ENCODE measurements around the gene AFF2. TPM values are rescaled to one million over a fixed set of nuclear protein-coding genes. Genes with fewer than 3 reads are reported as not detected.

AFF2 gene
- total RNA-seq, 2 experiments from 2014 or later: 0.48 to 0.78 TPM

DNA sequence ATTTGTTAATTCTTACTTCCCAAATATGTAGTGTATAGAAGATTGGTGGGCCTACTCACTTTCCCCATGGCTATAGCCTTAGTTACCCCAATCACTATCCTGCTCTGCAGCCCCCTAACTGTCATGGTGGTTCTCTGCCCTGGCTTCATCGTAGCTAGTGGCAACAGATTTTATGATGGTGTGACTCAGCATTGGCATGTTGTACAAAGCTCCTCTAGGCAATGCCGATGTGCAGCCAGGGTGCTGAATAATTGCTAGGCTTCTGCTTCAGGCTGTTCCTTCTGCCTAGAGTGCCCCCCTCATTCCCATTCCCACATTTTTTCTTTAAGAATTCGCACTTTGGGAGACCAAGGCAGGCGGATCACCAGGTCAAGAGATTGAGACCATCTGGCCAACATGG is 35.2 kb downstream of the AFF2 start:
- ChIA-PET CTCF (interaction anchor here (0.6 kb wide), 1 partner anchor 214 kb away, joined by 4 read pairs; no protein-coding TSS in a partner anchor), POLR2A (no interaction called here)

DNA sequence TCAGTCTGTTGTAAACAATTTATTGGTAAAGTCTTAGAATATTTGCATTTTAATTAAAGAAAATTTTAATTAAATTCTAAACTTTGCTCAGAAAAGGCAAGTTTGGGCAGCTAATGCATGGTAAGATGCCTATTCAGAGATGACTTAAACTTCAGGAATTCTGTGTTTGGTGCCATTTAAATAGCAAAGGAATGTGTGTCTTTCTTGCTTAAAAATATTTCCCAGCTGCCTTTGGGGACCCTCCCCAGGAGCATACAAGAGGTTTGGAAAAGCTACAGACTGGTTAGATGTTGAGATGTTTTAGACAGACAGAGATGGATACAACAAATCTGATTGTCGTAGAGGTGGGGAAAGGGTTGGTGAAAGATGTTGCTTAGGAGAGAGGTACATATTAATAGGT is 36.5 kb downstream of the AFF2 start:
- CTCF ChIA-PET: no interaction called here
- POLR2A ChIA-PET: no interaction called here

DNA sequence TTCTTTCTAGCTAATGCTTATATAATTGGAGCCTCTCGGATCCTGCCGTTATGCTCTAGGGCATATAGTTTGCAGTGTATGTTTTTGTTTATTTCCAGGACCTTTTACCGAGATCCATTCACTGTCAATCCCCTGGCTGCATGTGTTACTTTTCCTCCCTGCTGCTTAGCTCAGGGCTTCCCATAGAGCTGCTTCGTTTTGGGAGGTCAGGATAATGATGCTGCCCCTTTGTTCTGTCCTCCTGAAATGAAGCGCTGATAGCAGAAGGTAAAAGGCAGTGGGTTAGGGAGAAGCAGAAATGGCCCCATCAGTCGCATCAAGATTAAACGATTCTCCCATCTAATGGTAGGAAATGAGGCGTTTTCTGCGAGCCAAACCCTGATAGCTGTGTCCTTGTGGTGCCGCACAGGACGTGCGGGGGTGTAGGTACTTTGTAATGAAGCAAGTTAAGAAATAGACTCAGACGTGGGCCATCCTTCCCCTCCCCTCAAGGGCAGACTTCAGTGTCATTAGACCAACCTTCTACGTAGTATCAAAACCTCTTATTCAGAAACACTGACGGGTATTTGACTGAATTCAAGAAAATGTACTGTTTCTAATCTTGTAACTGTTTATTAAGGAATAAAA is 37.3 kb downstream of the AFF2 start:
- ChIA-PET CTCF (no interaction called here), POLR2A (no interaction called here)

DNA sequence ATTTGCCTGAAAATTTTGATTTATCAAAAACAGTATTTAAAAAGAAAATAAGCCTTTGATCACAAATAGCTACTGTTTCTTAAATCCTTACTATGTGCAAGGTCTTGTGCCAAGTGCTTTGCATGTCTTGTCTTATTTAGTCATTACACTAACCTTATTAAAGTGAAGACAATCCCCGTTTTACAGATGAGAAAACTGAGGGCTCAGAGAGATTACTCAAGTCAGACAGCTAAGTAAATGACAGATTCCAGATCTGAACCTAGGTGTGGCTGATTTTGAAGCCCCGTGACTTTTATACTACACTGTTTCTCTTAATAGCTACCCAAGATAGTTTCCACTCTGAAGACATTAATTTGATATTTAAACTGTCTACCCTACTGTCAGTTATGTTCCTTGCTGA is 38.2 kb downstream of the AFF2 start:
- ChIA-PET CTCF (no interaction called here), POLR2A (no interaction called here)

DNA sequence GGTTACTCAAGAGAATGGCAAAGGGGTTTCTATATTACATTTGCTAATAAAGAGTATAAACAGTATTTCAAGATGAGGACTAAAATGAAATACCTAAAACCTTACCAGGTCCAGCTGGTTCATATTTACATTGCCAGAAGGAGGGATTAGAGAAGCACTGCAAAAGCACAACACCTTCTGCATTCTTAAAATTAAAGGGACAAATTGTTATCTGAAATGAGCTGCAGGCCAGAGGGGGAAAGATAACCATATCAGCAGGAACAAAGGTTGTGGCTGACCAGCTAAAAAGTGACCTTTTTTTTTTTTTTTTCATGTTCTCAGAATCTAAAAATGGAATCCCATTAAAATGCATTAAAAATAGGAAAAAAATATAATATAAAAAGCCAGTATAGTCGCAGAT is 39.7 kb downstream of the AFF2 start:
- POLR2A ChIA-PET: no interaction called here
- CTCF ChIA-PET: no interaction called here

DNA sequence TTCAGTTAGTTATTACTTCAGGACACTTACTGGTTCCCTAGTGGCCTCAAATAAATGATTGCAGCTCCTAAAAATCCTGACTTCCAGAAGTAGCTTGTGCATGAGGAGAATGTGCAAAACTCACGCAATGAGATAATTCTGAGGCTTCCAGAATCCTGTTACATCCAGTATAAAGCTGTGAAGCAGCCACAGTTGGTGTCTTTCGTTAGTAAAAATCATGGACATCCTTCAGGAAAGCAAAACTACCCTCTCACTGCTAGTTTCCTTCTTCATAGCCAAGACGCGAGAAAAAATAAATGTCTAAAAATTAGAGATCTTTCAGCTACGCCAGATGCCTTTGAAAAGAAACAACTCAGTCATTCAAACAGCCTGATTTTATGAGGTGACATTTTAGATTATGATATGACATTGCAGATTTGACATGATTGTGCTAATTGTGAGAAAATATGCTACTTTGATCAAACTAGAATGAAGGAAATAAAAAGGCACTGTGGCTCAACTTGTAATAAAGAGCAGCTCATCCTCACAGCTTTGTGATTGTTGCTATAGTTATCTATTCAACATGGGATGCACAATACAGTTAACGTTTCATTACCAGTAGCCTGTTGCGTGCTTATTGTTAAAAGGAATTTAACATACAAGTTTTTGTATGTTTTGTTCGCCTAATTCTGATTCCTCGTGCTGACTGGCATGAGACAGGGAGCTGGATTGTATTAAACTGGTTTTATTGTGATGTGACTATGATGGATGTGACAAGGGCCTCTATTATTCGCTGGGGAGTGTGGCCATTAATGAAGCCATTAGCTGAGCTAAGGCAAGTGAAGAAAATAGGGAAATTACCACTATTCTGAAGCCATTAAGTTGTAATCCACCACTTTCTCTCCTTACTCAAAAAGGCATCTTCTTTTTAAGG is 40.5 kb downstream of the AFF2 start:
- CTCF ChIA-PET: no interaction called here
- POLR2A ChIA-PET: no interaction called here

DNA sequence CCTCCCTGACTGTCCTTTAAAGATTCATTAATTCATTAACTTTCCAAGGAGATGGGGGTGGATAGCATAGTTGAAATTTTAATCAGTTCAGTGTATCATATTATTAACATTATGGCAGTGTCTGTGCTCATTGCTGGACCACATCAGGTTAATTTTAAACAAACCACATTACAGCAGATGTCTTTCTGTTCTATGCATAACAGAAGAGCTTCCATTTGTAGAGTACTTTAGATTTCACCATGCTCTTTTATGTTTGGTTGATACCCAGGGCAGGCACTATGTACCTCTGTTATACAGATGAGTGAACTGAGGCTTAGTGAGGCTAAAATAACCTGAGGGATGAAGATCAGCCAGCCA is 41.1 kb downstream of the AFF2 start:
- ChIA-PET CTCF (no interaction called here), POLR2A (no interaction called here)

DNA sequence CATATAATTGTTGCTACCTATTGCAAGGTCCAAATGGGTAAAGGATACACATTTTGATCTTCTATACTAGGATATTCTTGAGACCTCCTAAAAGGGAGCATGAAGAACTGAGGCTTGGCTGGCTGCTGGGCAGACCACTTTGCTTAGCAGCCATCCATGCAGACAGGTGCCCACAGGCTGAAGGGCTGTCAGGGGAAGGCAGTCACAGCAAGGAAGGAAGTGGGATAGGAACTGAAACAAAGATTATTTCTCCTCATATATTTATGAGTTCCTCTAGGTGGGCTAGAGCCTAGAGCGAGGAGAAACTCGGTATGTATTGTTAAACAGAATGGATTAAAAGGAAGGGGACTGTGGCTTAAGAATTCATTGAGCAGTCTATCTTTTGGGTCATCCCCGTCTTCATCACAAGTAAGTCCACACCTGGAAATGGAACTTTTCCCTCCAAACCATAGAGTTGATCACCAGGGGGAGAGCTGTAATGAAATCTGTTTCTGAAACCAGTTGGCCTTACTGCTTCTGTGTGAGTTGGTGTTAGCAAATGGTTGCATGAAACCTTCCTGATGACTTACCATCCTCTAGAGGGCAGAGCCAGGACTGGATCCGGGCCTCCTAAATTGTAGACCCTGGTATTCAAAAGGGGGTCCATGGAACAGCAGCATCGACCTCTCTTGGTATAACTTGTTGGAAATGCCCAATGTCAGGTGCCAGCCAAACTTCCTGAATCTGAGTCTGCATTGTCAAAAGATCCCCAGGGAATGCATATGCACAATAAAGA is 42.3 kb downstream of the AFF2 start:
- CTCF ChIA-PET: no interaction called here

DNA sequence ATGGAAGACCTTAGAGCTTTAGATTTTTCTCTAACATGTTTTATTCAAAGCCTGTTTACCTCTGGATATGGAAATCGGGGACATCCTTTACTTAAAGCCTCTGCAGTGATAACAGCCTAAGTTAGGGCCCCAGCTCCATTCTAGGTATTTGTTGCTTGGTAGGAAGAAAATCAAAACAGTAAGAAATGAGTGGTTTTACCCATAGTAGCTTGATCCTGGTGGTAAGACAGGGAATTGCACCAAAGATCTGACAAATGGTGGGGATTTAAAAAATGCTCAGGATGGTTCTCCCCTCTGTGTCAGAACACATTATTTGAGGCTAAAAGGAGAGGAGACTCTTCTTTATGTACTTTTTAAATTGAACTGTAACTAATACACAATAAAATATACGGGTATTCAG is 52.4 kb downstream of the AFF2 start:
- ChIA-PET CTCF (interaction anchor here (1.1 kb wide), 1 partner anchor 19 kb away, joined by 3 read pairs; no protein-coding TSS in a partner anchor), POLR2A (no interaction called here)

More for the DNA sequence above, 42.3 kb downstream of the AFF2 start:
- POLR2A ChIA-PET: no interaction called here

DNA sequence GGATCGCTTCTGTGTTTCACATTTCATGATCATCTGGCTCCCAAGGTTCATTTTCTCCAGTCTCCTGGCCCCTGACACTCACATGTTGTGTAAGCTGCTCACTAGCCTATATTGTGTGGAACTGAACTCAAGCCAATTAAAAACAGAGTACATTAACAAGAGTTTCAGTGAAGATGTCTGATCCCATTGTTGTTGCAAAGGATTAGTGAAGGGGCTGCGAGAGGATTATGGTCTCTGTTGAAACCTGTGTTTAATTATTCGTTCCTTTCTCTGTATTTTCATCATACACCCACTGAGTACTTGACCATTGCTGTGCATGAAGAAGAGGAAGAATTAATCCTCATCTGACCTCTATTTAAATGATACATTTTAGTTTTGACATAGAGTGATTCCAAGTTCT is 54.7 kb downstream of the AFF2 start:
- ChIA-PET POLR2A (no interaction called here), CTCF (no interaction called here)

DNA sequence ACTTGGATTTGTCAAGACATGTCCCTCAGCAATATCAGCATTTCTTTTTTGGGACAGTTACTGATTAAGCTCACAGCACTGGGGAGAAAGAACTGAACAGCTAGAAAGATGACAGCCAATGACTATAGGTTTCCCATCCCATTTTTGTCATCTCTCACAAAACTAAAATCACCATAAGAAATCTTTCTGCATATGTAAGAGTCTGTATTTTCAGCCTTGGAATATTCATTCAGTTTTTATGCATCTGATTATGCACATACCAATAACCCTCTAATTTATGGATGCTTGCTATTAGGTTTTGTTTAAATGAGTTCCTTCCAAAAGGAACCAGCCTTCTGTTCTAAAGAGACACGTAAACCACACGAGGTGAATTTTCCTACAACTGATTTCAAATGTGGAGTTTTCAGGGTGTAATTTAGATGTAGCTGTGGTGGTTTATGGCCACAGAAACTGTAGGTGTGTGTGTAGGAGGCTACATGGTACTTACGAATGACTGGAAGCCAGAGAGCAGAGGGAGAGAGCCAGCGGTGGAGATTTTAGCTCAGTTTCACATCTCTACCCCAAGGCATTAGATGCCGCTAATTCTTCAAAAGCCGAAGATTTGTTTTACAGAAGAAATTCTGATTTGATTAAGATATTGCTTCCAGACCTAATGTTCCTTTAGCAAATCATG is 55.3 kb downstream of the AFF2 start:
- POLR2A ChIA-PET: no interaction called here

DNA sequence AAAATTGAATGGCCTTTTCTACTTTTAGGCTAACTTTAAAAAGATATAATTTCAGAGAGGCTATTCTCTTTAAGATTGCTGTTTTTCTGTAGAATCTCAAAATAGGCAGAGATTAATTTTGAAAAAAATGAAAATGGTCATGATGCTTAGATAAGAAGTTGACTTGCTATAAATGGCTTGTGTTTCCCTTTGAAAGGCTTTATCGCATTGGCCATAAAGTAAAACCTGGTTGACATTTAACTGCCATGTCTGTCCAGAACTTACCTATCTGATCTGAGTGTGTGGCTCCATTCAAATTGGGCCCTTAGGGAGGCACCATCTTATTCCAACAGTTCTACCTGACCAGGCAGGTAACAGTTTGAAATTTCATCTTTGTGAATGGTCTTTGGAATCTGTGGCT is 56.1 kb downstream of the AFF2 start:
- ChIA-PET POLR2A (no interaction called here), CTCF (no interaction called here)

More for the DNA sequence above, 55.3 kb downstream of the AFF2 start:
- CTCF ChIA-PET: no interaction called here

DNA sequence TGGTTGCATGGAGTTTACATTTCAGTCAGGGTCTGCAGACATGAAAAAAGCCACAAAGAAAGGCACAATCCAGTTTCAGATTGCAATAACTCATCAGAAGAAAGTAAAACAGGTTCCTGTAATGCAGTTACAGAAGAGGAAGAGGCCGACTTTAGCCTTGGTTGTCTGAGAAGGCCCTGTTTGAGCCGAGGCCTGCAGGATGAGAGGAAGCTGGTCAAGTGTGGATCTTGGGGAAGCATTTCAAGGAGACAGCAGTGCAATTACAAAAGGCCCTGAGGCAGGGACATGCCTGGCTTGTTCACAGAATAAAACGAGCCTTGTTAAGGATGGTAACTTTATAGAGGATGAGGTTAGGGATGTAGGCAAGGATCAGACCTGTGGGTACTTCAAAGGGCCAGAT is 62.4 kb downstream of the AFF2 start:
- POLR2A ChIA-PET: no interaction called here
- CTCF ChIA-PET: no interaction called here

DNA sequence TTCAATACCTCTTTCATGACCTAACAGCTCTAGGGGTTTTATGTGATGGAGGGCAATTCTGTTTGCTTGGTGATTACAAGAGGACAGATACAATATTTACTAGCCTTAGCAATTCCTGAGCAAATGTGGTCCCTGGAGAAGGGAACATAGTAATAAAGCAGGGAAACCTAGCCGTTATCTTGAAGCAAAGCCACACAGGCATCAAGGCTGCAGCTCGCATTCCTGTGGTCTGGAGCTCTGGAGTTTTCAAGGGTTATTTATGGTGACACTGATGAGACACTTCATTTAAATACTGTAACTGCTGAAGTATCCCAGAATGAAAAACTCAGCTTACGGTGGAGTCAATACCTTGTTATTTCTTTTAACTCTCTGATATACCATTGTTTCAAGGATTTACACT is 66.8 kb downstream of the AFF2 start:
- ChIA-PET POLR2A (no interaction called here), CTCF (no interaction called here)

DNA sequence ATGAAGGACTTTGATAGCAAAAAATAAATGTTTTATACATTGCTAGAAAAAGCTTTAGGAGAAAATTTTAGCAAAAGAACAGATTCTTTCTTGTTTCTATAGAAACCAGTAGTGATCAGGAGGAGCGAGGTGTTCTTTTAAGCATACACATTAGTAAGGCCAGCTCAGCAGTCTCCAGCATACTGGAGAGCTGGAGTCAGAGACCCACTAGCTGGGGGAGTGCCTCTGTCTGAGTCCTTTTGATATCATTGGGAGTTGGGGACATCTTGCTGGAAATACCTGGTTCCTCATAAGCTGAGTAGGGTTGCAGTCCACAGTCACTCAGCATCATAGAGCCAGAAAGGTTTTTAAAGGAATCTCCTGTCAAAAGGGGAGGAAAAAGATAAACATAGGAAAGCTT is 67.4 kb downstream of the AFF2 start:
- CTCF ChIA-PET: no interaction called here
- POLR2A ChIA-PET: no interaction called here

DNA sequence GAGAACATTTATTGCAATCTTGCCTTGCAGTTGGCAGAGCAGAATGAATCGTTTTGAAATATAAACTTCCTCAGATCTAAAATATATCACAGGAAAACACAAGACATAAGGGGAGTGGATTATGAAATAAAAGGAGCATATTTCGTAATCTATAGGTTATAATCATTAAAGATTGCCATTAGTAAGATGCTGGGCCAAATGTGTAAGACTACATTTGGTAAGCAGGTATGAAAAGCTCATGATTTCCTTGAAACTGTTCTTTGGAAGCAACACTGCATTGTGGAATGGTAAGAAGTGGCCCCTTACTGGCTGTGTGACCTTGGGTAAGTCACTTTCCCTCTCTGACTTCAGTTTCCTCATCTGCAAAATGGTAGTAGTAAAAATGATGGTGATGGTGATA is 68.3 kb downstream of the AFF2 start:
- CTCF ChIA-PET: no interaction called here
- POLR2A ChIA-PET: no interaction called here

DNA sequence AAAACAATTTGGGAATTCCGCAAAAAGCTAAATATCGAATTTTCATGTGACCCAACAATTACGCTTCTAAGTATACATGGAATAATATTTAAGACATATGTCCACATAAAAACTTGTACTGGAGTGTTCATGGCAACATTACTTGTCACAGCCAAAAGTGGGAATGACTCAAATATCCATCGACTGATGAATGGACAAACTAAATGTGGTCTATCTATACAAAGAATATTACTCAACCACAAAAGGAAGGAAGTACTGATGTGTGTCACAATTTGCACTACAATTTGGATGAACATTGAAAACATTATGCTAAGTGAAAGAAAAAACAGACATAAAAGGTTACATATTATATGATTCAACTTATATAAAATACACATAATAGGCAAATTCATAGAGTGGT is 71.9 kb downstream of the AFF2 start:
- ChIA-PET CTCF (no interaction called here), POLR2A (no interaction called here)

DNA sequence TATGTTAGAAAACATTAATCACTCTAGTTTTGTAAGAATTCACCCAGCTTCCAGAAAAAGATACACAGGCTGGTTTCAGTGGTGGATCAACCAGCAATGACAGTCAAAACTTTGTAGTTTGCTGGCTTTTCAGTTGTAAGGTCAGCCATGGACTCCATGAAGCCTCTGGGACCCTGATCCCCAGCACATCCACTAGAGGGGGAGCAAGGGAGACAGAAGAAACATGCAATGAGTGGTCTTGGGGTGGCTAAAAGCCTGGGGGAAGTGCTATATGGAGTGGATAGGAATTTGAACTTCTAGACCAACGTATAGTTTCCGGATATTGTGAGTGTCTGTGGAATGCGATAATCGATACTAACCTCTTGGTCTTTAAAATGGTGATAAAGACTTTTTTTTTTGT is 72.7 kb downstream of the AFF2 start:
- POLR2A ChIA-PET: no interaction called here
- CTCF ChIA-PET: no interaction called here

DNA sequence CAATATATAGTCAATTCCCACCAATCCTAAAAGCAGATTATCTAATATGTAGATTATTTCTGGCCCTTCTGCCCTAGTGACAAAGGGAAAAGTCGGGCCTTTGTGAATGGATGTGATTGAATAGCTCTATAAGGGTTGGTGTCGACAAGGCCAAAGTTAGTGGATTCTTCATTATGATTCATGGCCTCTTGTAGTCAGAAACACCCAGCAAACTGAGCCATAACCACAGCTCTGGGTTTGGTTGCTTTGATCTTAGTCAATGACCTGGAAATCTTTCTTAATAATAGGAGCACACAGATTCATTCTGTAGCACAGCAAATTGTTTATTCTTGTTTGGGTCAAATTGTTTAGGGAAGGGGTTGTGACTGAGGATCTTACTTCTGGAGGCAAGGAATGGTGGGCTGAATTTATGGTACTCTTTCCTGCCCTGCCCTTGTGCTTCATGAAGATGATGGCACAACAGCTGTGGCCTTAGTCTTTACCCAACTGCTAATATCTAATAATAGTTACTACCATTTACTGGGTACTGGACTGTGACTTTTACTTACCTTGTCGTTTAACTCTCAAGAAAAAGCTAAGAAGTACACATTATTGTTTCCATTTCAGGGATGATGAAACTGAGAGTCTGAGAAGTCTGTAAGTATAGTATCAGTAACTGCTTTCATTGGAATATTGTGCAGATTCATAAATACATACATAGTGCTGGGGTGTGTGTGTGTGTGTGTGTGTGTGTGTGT is 74.0 kb downstream of the AFF2 start:
- CTCF ChIA-PET: no interaction called here
- POLR2A ChIA-PET: no interaction called here

DNA sequence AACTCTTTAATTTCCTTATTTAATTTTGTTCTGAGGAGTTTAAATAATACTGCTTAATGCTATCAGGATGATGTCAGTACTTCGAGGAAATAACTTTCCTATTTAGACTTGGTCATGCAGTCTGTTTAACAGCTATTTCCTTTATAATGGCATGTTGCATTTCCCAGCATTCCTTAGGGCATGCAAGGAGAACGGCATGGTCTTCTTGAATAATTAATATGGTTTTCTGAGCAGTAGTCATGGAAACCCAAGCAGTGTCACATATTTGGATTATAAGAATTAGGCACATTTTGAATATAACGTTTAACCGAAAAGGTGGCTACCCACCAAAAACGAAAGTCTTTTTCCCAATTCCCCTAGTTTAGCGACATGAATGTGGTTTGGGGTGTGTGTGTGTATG is 76.0 kb downstream of the AFF2 start:
- CTCF ChIA-PET: no interaction called here
- POLR2A ChIA-PET: no interaction called here

All from activated CD8-positive, alpha-beta memory T cell treated with anti-CD3 and anti-CD28 coated beads for 36 hours (primary cell).